Effector memory CD4-positive, alpha-beta T cell (primary cell): ENCODE results near the gene TMEM272.

ENCODE experiments used
- DNase-seq, 3 donors: peaks; one replicate each; pipeline ENCODE4 v3.0.0-alpha.2; 2020
- H3K27ac ChIP-seq: 2 replicates; pipeline ENCODE4 v1.7.0; 2013; ENCODE audit warnings: mild to moderate bottlenecking, low read length, moderate library complexity; ENCODE audit not compliant: insufficient read depth, poor library complexity, severe bottlenecking
- H3K27me3 ChIP-seq: replicated peaks from 2 replicates; pipeline ENCODE4 v1.7.0; 2013; ENCODE audit warnings: mild to moderate bottlenecking, low read length; ENCODE audit not compliant: insufficient read depth, control insufficient read depth, poor library complexity, severe bottlenecking
- H3K36me3 ChIP-seq: 2 replicates; pipeline ENCODE4 v1.7.0; 2013; ENCODE audit warnings: mild to moderate bottlenecking, low read length, moderate library complexity; ENCODE audit not compliant: control insufficient read depth, insufficient read depth
- H3K4me1 ChIP-seq: 2 replicates; pipeline ENCODE4 v1.7.0; 2013; ENCODE audit warnings: low read length, mild to moderate bottlenecking; ENCODE audit not compliant: control insufficient read depth, insufficient read depth, poor library complexity, severe bottlenecking
- H3K4me3 ChIP-seq: 2 replicates; pipeline ENCODE4 v1.7.0; 2013; ENCODE audit warnings: low read length, low read depth, mild to moderate bottlenecking; ENCODE audit not compliant: insufficient read depth, poor library complexity, severe bottlenecking
- H3K9me3 ChIP-seq: 2 replicates; pipeline ENCODE4 v1.7.0; 2013; ENCODE audit warnings: mild to moderate bottlenecking, low read length, moderate library complexity; ENCODE audit not compliant: control insufficient read depth

The TMEM272 gene

GRCh38 chr13:51808811-51809210 is 36.2 kb downstream of the TMEM272 start:
- no peaks in the 10 kb centered on the region for H3K9me3 ChIP-seq
- no peak for DNase-seq
- peaks cover 9% of the 10 kb centered on the region for H3K36me3 ChIP-seq
- no peak overlapping the region for H3K27ac ChIP-seq
- H3K27me3 ChIP-seq, result no peaks in the 10 kb centered on the region
- H3K4me3 ChIP-seq, result no peak overlapping the region
- H3K4me1 ChIP-seq, result peaks cover 23% of the 10 kb centered on the region

GRCh38 chr13:51807041-51807440 is 37.9 kb downstream of the TMEM272 start:
- no peak overlapping the region for H3K4me3 ChIP-seq
- H3K9me3 ChIP-seq, result no peaks in the 10 kb centered on the region
- DNase-seq, result no peak
- H3K4me1 ChIP-seq, result peaks cover 35% of the 10 kb centered on the region
- H3K27me3 ChIP-seq, result no peaks in the 10 kb centered on the region
- peaks cover 9% of the 10 kb centered on the region for H3K36me3 ChIP-seq
- H3K27ac ChIP-seq, result peak overlapping the region; percentile 99

GRCh38 chr13:51806566-51806965 is 38.4 kb downstream of the TMEM272 start:
- Histone ChIP-seq H3K27ac (peak overlapping the region; percentile 99), H3K36me3 (peaks cover 9% of the 10 kb centered on the region), H3K4me1 (peaks cover 39% of the 10 kb centered on the region), H3K9me3 (no peaks in the 10 kb centered on the region), H3K4me3 (no peak overlapping the region), H3K27me3 (no peaks in the 10 kb centered on the region)
- no peak for DNase-seq

- no peaks in the 10 kb centered on the region for H3K27me3 ChIP-seq
- DNase-seq, result no peak
- no peak overlapping the region for H3K4me3 ChIP-seq
- H3K4me1 ChIP-seq, result peaks cover 42% of the 10 kb centered on the region
- H3K36me3 ChIP-seq, result peaks cover 5% of the 10 kb centered on the region
- H3K27ac ChIP-seq, result peak overlapping the region; percentile 99
- no peaks in the 10 kb centered on the region for H3K9me3 ChIP-seq
These were observed 39.1 kb downstream of the TMEM272 start for GRCh38 chr13:51805925-51806324.

GRCh38 chr13:51805313-51805712 is 39.7 kb downstream of the TMEM272 start:
- Histone ChIP-seq H3K36me3 (peaks cover 5% of the 10 kb centered on the region), H3K27me3 (no peaks in the 10 kb centered on the region), H3K4me1 (peaks cover 42% of the 10 kb centered on the region), H3K9me3 (no peaks in the 10 kb centered on the region), H3K4me3 (peak overlapping the region; percentile 61), H3K27ac (peak overlapping the region; percentile 99)
- DNase-seq, result no peak

GRCh38 chr13:51804295-51805172 is 40.4 kb downstream of the TMEM272 start:
- H3K4me1 ChIP-seq, result peaks cover 42% of the 10 kb centered on the region
- peak overlapping the region; percentile 61 for H3K4me3 ChIP-seq
- no peaks in the 10 kb centered on the region for H3K9me3 ChIP-seq
- DNase-seq, result peak in 2 of 3 donors; percentile 24 to 33
- peaks cover 5% of the 10 kb centered on the region for H3K36me3 ChIP-seq
- H3K27ac ChIP-seq, result peak overlapping the region; percentile 99
- H3K27me3 ChIP-seq, result no peaks in the 10 kb centered on the region

GRCh38 chr13:51803422-51804294 is 41.3 kb downstream of the TMEM272 start, which contains the start of gene DHRS12:
TSS of gene DHRS12 (minus strand) at chr13:51804163. CDS start at chr13:51799659, 4,504 bp downstream.
- Histone ChIP-seq H3K4me1 (peaks cover 42% of the 10 kb centered on the region), H3K27me3 (no peaks in the 10 kb centered on the region), H3K4me3 (peak within 1 kb of the TSS; percentile 61), H3K27ac (peak within 1 kb of the TSS; percentile 99), H3K36me3 (peaks cover 2% of the 10 kb centered on the region), H3K9me3 (no peaks in the 10 kb centered on the region)
- DNase-seq, result peak; percentile 85 to 86 (median 86)

GRCh38 chr13:51802631-51803418 is 42.2 kb downstream of the TMEM272 start:
- H3K4me3 ChIP-seq, result peak overlapping the region; percentile 61
- DNase-seq, result no peak
- no peaks in the 10 kb centered on the region for H3K27me3 ChIP-seq
- H3K4me1 ChIP-seq, result peaks cover 42% of the 10 kb centered on the region
- H3K27ac ChIP-seq, result peak overlapping the region; percentile 99
- H3K36me3 ChIP-seq, result no peaks in the 10 kb centered on the region
- no peaks in the 10 kb centered on the region for H3K9me3 ChIP-seq

- Histone ChIP-seq H3K4me3 (no peak overlapping the region), H3K9me3 (no peaks in the 10 kb centered on the region), H3K27ac (peak overlapping the region; percentile 99), H3K4me1 (peaks cover 42% of the 10 kb centered on the region), H3K36me3 (peaks cover under 1% of the 10 kb centered on the region), H3K27me3 (no peaks in the 10 kb centered on the region)
- DNase-seq, result no peak
These were observed 43.3 kb downstream of the TMEM272 start for GRCh38 chr13:51801631-51802099.
